ENCODE data around the gene NTF4. TPM values are rescaled to one million over a fixed set of nuclear protein-coding genes. Genes with fewer than 3 reads are reported as not detected.
A peak's percentile ranks its signal among the peaks of the same experiment; 100 is the strongest.
"Not testable (repeated sequence)": the region's sequence is repeated elsewhere in the genome, so short reads cannot be mapped to it uniquely, and the experiment has no call there.

NTF4 gene
- total RNA-seq, 1 experiment from 2014 or later, result not detected

DNA sequence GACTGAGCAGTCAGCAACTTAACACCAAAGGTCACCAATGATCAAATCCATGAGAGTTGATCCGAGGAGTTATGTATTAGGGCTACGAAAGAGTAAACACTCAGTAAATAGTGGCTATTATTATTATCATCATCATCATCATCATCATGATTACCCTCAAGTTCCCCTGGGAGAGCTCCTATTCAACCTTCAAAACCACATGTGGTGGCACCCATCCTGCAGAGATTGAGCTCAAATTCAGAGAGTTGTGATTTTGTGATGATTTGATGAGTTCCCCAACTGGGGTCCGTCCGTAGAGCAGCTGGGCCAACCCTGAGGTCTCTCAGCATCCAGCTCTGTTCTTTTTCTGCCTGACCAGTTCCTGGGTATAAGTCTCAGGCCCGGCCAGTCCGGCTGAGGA lies 39.5 kb downstream of the NTF4 start:
- not testable (repeated sequence) for DNase-seq (ENCODE audit: extremely low read depth, low read depth)

DNA sequence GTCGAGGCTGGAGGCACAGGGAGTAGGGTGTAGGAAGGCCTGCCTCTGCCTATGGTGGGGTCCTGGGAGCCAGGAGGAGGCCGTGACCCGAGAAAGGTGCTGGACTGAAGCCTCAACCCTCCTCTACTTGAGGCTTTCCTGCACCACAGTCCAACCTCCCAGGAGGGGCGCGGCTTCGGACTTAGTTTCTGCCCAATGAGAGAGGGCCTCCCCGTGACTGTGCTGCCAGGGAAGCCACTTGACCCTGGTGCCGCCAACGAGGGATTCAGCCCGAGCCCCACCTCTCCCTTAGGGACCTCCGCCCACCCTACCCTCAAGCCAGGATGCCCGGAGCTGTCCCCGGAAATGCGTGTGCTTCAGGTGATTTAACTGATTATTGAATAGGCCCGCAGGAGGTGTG lies 40.4 kb downstream of the NTF4 start, which contains the start of gene CGB3:
Gene CGB3 (minus strand): TSS at position 101 of the 400 bp plus-strand sequence. CDS start 362 bp downstream, outside the sequence.
- not testable (repeated sequence) for DNase-seq (ENCODE audit: extremely low read depth, low read depth)

DNA sequence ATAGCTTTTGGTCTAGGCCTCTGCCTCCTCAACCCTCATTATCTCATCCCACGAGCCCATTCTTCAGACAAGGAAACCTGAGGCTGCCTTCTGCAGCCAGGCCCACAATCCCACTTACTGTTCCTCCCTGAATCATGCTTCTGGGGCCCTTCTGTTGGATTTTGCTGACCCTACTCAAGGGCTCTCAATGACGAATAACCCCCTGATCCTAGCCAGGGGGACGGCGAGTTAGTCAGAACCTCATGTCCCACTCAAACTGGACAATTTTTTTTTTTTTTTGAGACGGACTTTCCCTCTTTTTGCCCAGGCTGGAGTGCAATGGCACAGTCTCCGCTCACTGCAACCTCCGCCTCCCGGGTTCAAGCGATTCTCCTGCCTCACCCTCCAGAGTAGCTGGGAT lies 42.5 kb downstream of the NTF4 start:
- no peak for DNase-seq (ENCODE audit: extremely low read depth, low read depth)

DNA sequence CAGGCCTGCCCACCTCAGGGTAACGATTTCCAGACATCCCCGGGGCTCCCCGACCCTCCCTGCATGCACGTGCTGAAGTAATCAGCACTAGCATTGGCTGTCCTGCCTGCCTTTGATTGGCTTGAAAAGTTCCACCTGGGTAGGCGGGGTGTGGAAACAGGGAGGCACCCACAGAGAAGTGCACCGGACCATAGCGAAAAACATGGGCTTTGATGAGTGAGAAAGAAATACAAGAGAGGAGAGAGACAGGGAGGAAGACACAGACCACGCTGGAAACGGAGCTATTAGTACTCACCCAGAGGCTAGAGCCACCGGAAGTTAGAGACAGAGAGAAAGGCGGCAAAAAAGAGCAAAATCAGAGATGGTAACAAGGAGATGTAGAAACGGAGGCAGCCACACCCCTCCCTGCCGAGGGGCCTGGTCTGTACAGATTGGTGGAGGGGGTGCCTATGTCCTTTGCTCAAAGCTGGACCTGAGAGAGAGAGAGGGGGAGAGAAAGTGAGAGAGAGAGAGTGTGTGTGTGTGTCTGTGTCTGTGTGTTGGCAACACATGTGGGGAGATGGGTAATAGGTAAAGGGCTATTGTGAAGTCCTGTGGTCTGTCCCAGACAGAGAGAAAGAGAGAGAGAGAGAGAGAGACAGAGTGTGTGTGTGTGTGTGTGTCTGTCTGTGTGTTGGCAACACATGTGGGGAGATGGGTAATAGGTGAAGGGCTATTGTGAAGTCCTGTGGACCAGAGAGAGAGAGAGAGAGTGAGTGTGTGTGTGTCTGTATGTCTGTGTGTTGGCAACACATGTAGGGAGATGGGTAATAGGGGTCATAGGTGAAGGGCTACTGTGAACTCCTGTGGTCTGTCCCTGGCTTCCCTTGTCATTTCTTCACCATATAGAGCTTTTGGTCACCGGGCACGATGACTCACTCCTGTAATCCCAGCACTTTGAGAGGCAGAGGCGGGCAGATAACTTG lies 43.4 kb downstream of the NTF4 start:
- DNase-seq (ENCODE audit: extremely low read depth, low read depth), result no peak

DNA sequence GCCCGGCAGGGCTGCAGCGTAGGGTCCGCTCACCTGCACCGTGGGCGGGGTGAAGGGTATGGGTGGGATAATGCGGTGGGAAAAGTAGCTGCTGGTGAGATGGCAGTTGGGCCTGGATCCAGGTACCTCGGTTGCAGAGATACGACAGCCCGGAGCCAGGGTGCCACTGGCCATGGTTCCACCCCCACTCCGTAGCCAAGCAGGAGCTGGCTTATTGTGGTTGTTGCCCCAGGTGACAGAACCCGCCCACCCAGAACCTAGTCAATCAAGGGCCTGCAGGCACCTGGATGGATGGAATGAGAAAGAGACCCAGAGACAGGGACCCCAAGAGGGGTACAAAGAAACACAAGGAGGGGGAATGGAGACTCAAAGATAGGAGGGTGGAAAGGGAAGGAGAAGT lies 44.3 kb downstream of the NTF4 start:
- DNase-seq (ENCODE audit: extremely low read depth, low read depth), result no peak

DNA sequence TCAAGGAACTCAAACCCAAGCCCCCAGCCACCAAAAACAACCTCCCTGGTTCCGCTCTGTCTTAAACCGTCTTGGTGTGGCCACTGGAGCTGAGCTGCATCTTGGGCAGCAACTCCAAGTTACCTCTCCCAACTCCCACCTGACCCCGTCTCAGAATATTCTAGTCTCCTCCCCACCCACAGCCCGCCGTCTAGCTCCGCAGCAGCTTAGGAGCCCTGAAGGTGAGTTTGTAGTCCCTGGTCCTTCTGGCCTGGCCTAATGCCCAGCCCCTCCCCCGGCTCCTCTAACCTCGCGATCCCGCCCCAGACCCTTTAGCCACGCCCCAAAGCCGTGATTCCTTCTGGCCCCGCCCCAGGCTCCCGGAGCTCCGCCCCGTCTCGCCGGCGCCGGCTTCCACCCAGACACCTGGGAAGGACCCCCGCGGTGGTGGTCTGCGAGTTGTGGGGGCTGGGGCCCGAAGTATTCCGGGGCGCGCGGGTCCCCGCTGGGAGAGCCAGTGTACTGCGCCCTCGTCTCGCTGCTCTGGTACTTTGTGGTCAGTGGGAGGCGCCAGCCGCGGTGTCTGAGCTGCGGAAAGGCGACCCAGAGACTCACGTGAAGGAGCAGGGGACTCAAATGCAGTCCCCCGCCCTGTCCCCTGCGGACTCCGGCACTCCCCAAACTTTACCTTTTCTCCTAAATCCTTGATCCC lies 45.2 kb downstream of the NTF4 start:
- peak; percentile 28 for DNase-seq (ENCODE audit: extremely low read depth, low read depth)

DNA sequence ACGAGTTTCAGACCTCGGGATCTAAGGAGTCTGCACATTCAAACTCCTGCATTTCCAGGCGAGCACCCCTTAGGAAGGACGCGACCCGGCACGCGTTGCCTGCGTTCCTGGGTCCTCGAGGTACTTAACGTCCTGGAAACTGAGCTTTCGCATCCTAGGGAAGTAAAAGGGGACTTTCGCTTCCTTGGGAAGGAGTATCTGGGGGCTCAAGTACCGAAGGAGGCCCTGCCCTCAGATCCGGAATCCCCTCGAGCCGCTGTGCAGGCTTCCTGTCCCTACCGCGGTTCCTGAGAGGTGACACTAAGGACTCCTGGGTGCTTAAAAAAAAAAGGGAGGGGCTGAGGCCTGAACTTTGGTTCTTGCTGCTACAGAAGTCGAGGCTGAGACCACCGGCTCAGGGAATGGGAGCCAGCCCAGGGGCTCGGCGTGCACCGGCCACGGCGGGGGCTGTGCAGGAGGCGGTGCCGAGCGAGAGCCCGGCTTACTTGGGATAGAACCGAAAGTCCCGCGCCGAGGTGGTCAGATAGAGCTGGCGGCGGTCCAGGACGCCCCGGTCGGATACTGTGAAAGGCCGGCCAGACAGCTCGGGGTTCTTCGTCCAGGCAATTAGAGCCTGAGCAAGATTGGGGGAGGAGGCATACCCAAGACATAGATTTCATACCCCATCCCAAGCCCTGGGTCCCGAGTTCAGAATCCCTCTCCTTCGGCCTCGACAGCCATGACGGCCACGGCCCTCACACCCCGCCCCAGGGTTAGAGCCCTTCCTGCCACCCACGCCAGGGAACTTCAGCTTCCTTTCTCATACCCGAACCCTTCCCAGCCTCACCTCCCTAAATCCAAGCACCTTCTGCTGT lies 46.0 kb downstream of the NTF4 start:
- not testable (repeated sequence) for DNase-seq (ENCODE audit: extremely low read depth, low read depth)

DNA sequence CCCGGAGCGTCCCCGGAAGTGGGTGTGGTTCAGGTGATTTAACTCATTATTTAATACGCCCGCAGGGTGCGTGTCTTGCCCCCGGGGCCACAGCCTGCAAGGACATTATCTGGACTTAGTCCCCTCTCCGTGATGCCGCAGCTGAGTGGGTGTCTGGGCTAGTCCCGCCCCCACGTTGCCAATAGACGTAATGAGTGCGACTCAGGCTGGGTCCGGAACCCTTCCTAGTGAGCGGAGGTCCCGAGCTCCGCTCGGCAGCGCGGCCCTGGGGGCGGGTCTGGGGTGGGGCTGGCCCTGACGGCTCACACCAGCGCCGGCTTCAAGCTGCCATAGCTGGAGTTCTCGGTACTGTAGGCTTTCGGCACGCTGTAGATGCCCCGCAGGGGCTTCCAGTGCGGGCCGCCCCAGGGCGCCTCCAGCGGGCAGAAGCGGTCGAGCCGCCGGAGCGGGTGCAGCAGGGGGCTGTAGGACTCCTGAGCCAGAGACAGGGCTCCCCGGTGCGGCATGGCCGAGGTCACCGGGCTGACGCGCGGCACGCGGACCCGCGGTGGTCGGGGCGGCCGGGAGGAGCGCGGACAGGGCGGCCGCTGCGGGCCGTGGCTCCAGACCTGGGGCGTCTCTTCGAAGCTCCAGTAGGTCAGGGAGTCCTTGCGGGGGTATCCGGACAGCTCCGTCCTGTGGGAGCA lies 46.8 kb downstream of the NTF4 start:
- DNase-seq (ENCODE audit: extremely low read depth, low read depth), result no peak

DNA sequence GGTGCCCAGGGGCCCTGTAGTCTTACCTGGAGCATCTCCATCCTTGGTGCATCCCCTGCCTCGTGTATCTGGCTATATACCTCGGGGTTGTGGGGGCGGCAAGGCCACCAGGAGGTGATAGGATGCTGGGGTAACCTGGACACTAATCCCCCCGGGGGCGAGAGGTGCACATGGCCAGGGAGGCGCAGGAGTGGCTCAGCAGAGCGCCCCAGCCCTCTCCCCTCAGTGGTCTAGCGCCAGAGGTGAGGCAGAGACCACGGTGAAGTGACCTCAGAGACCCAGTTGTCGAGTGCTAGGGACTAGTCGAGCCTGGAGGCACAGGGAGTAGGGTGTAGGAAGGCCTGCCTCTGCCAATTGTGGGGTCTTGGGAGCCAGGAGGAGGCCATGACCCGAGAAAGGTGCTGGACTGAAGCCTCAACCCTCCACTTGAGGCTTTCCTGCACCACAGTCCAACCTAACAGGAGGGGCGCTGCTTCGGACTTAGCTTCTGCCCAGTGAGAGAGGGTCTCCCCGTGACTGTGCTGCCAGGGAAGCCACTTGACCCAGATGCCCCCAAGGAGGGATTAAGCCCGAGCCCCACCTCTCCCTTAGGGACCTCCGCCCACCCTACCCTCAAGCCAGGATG lies 47.5 kb downstream of the NTF4 start, which contains the start of gene LHB:
Gene LHB (minus strand): TSS at position 51 of the 625 bp plus-strand sequence. CDS start 10 bp downstream, at position 41.
- DNase-seq (ENCODE audit: extremely low read depth, low read depth), result no peak

DNA sequence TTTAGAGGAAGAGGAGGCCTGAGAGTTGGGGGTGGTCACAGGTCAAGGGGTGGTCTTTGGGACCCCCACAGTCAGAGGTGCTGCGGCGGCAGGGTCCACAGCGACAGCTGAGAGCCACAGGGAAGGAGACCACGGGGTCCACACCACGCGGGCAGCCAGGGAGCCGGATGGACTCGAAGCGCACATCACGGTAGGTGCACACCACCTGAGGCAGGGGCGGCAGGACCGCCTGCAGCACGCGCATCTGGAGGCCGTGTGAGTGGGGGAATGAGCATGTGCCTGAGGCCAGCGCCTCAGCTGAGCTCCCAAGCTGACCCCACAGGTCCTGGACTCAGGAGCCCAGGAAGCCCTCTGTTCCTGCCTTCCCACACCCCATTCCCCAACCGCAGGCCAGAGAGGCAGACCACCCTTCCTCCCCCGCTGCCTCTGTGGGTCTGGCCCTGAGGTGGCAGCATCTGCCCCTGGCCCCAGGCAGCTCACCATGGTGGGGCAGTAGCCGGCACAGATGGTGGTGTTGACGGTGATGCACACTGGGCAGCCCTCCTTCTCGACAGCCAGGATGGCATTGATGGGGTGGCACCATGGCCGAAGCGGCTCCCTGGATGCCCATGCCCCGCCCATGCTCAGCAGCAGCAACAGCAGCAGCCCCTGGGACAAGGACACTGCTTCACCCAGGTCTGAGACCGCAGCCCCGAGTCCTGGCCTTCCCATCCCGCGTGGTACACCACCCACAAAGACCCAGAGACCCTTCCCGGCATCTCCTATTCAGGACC lies 48.4 kb downstream of the NTF4 start:
- no peak for DNase-seq (ENCODE audit: extremely low read depth, low read depth)

DNA sequence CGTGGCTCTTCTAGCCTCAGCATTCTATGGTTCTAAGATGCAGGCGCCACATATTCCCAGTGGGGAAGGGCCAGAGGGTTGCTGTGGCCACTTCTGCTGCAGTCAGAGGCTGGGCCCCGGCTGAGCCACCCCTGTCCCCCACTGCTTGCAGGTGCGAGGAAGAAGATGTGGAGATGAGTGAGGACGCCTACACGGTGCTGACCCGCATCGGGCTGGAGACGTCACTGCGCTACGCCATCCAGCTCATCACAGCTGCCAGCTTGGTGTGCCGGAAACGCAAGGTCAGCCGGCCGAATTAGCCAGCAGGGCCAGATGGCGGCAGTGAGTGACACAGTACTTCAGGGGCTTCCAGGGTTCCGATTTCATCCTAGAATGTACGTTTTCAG lies 49.8 kb downstream of the NTF4 start:
- no peak for DNase-seq (ENCODE audit: extremely low read depth, low read depth)

DNA sequence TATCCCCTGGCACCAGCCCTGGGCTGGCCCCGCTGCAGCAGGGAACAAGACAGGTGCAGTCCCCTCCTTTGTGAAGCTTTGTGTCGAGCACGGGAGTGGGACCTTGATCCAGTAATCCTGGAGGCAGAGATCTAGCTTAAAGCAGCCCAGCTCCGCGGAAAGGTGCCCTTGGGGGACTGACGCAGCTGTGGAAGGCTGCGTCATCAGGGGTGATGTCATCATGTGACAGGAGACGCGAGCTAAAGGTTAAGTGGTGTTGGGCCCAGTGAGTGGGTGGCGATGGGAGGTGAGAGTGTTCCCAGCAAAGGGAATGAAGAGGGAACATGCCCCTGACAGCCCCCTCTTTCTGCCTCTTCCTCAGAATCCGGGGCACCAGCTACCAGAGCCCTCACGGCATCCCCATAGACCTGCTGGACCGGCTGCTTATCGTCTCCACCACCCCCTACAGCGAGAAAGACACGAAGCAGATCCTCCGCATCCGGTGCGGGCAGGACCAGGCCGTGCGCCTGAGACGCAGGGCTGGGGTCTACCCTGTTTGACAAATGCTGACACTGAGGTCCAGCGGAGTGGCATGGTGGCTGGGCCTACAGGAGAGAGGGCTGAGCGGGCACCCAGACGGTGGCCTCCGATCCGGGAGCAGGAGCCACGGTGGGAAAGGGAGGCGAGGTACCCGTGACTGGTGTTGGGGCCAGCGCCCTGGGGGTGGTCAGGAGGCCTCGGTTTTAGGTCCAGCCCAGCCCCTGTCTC lies 50.3 kb downstream of the NTF4 start:
- no peak for DNase-seq (ENCODE audit: extremely low read depth, low read depth)

DNA sequence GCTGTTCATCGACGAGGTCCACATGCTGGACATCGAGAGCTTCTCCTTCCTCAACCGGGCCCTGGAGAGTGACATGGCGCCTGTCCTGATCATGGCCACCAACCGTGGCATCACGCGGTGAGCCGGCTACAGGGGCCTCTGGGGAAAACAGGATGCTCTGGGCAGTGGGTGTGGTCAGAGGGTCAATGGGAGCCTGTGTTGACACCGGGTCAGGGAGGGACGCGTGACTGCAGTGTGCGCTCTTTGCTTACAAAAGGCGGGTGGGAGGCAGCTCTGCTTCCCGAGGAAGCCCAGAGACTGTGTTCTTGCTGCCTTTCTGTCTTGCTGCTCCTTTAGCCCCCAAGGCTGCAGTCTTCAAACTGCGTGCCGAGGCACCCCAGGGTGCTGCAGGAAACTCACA lies 53.4 kb downstream of the NTF4 start:
- DNase-seq (ENCODE audit: extremely low read depth, low read depth), result no peak

Small RNA genes lying within 50 kb of the gene (small RNA-seq; reads per million reads assigned to genes)
- 0 reads per million in 2 experiments for gene RN7SL708P

Other genes with a start within 250 kb of the NTF4 start
- gene HSD17B14, start 228.3 kb downstream of the NTF4 start, total RNA-seq (2014; rRNA removed; shearing (Covaris generic)), result 1.6 and 2.0 TPM in 2 replicates
- gene PLEKHA4, start 196.2 kb downstream of the NTF4 start, total RNA-seq (2014; rRNA removed; shearing (Covaris generic)), result 0.58 and 1.2 TPM in 2 replicates
- 83.3 and 85.6 TPM in 2 replicates for gene PPP1R15A, start 192.4 kb downstream of the NTF4 start, total RNA-seq (2014; rRNA removed; shearing (Covaris generic))
- not detected in 2 replicates for gene TULP2, start 166.1 kb downstream of the NTF4 start, total RNA-seq (2014; rRNA removed; shearing (Covaris generic))
- gene NUCB1, start 164.5 kb downstream of the NTF4 start, total RNA-seq (2014; rRNA removed; shearing (Covaris generic)), result 87.9 and 97.4 TPM in 2 replicates
- 0.55 TPM in 1 of 2 replicates, not detected in the other for gene DHDH, start 131.1 kb downstream of the NTF4 start, total RNA-seq (2014; rRNA removed; shearing (Covaris generic))
- 93.6 and 95.9 TPM in 2 replicates for gene BAX, start 109.9 kb downstream of the NTF4 start, total RNA-seq (2014; rRNA removed; shearing (Covaris generic))
- gene FTL, start 99.5 kb downstream of the NTF4 start, total RNA-seq (2014; rRNA removed; shearing (Covaris generic)), result 10,502 and 11,625 TPM in 2 replicates
- 17.5 and 19.8 TPM in 2 replicates for gene GYS1, start 71.5 kb downstream of the NTF4 start, total RNA-seq (2014; rRNA removed; shearing (Covaris generic))
- 165 and 179 TPM in 2 replicates for gene RUVBL2, start 70.9 kb downstream of the NTF4 start, total RNA-seq (2014; rRNA removed; shearing (Covaris generic))
- not detected in 2 replicates for gene LHB, start 47.7 kb downstream of the NTF4 start, total RNA-seq (2014; rRNA removed; shearing (Covaris generic))
- not detected in 2 replicates for gene CGB3, start 40.5 kb downstream of the NTF4 start, total RNA-seq (2014; rRNA removed; shearing (Covaris generic))
- gene CGB2, start 32.9 kb downstream of the NTF4 start, total RNA-seq (2014; rRNA removed; shearing (Covaris generic)), result not detected in 2 replicates
- not detected in 2 replicates for gene CGB1, start 27.9 kb downstream of the NTF4 start, total RNA-seq (2014; rRNA removed; shearing (Covaris generic))
- not detected in 2 replicates for gene CGB5, start 21.0 kb downstream of the NTF4 start, total RNA-seq (2014; rRNA removed; shearing (Covaris generic))
- gene CGB8, start 15.7 kb downstream of the NTF4 start, total RNA-seq (2014; rRNA removed; shearing (Covaris generic)), result not detected in 2 replicates
- not detected in 2 replicates for gene CGB7, start 7.1 kb downstream of the NTF4 start, total RNA-seq (2014; rRNA removed; shearing (Covaris generic))
- gene KCNA7, start 7.9 kb upstream of the NTF4 start, total RNA-seq (2014; rRNA removed; shearing (Covaris generic)), result not detected in 2 replicates
- gene SNRNP70, start 20.6 kb upstream of the NTF4 start, total RNA-seq (2014; rRNA removed; shearing (Covaris generic)), result 113 and 137 TPM in 2 replicates
- gene LIN7B, start 49.6 kb upstream of the NTF4 start, total RNA-seq (2014; rRNA removed; shearing (Covaris generic)), result 1.8 and 3.2 TPM in 2 replicates
- gene C19orf73, start 54.3 kb upstream of the NTF4 start, total RNA-seq (2014; rRNA removed; shearing (Covaris generic)), result 0.59 and 2.3 TPM in 2 replicates
- 4.5 and 6.2 TPM in 2 replicates for gene PPFIA3, start 54.7 kb upstream of the NTF4 start, total RNA-seq (2014; rRNA removed; shearing (Covaris generic))
- gene HRC, start 90.6 kb upstream of the NTF4 start, total RNA-seq (2014; rRNA removed; shearing (Covaris generic)), result not detected in 2 replicates
- gene TRPM4, start 93.0 kb upstream of the NTF4 start, total RNA-seq (2014; rRNA removed; shearing (Covaris generic)), result 2.8 and 3.9 TPM in 2 replicates

Data from NCI-H460 (cell line).